Activated naive CD8-positive, alpha-beta T cell (primary cell): ENCODE measurements around the gene RTN4R.
"Not testable (repeated sequence)": the region's sequence is repeated elsewhere in the genome, so short reads cannot be mapped to it uniquely, and the experiment has no call there.

ENCODE experiments used
- H3K27ac Mint-ChIP-seq: one replicate; pipeline ENCODE4 v1.8.0; 2021; ENCODE audit warnings: mixed read lengths
- H3K27me3 Mint-ChIP-seq: one replicate; pipeline ENCODE4 v1.8.0; 2021; ENCODE audit warnings: mixed read lengths
- H3K36me3 Mint-ChIP-seq: one replicate; pipeline ENCODE4 v1.8.0; 2021; ENCODE audit warnings: mixed read lengths
- H3K4me1 Mint-ChIP-seq: one replicate; pipeline ENCODE4 v1.8.0; 2021; ENCODE audit warnings: low read depth, mixed read lengths
- H3K4me3 Mint-ChIP-seq: one replicate; pipeline ENCODE4 v1.8.0; 2021; ENCODE audit warnings: mild to moderate bottlenecking, mixed read lengths
- H3K9me3 Mint-ChIP-seq: one replicate; pipeline ENCODE4 v1.8.0; 2021; ENCODE audit warnings: low read depth, mixed read lengths

RTN4R gene

GRCh38 chr22:20308806-20309650 lies 40.9 kb upstream of the RTN4R start:
- not testable (repeated sequence) for H3K36me3 Mint-ChIP-seq, H3K27me3 Mint-ChIP-seq, H3K9me3 Mint-ChIP-seq, H3K4me3 Mint-ChIP-seq, H3K4me1 Mint-ChIP-seq, H3K27ac Mint-ChIP-seq

- not testable (repeated sequence) for H3K9me3 Mint-ChIP-seq, H3K4me1 Mint-ChIP-seq, H3K4me3 Mint-ChIP-seq, H3K27me3 Mint-ChIP-seq, H3K36me3 Mint-ChIP-seq, H3K27ac Mint-ChIP-seq
Measured at GRCh38 chr22:20307448-20308447, 39.6 kb upstream of the RTN4R start.

- not testable (repeated sequence) for H3K36me3 Mint-ChIP-seq, H3K27ac Mint-ChIP-seq, H3K4me1 Mint-ChIP-seq, H3K4me3 Mint-ChIP-seq, H3K9me3 Mint-ChIP-seq, H3K27me3 Mint-ChIP-seq
Measured at GRCh38 chr22:20306646-20307447, 38.7 kb upstream of the RTN4R start.

- peaks cover 6% of the 10 kb centered on the region for H3K4me1 Mint-ChIP-seq
- peak overlapping the region; percentile 28 for H3K27ac Mint-ChIP-seq
- no peak overlapping the region for H3K4me3 Mint-ChIP-seq
- H3K9me3 Mint-ChIP-seq, result no peaks in the 10 kb centered on the region
- H3K36me3 Mint-ChIP-seq, result no peaks in the 10 kb centered on the region
- H3K27me3 Mint-ChIP-seq, result peaks cover 2% of the 10 kb centered on the region
Measured at GRCh38 chr22:20305894-20306645, 38.0 kb upstream of the RTN4R start.

- not testable (repeated sequence) for H3K36me3 Mint-ChIP-seq, H3K27ac Mint-ChIP-seq, H3K4me3 Mint-ChIP-seq, H3K9me3 Mint-ChIP-seq, H3K27me3 Mint-ChIP-seq
- H3K4me1 Mint-ChIP-seq, result peaks cover 12% of the 10 kb centered on the region
Measured at GRCh38 chr22:20305230-20305893, 37.2 kb upstream of the RTN4R start.

DNA sequence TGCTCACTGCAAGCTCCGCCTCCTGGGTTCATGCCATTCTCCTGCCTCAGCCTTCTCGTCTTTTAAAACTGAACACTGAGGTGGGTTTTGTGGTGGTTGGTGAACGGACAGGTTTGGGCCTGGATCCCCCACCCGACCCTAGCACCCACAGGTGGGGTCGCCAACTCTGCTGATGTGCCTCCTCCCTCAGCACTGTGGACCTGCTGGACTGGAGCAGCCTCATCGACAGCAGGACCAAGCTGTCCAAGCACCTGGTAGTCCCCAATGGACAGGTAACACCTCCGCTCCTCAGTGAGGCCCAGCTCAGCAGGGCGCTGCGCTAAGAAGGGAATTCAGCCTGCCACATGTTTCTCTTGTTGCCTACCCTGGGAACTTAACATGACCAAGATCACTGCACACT lies 36.5 kb upstream of the RTN4R start:
- H3K27me3 Mint-ChIP-seq, result peaks cover 2% of the 10 kb centered on the region
- peaks cover 13% of the 10 kb centered on the region for H3K4me1 Mint-ChIP-seq
- H3K4me3 Mint-ChIP-seq, result no peak overlapping the region
- H3K9me3 Mint-ChIP-seq, result no peaks in the 10 kb centered on the region
- no peak overlapping the region for H3K27ac Mint-ChIP-seq
- no peaks in the 10 kb centered on the region for H3K36me3 Mint-ChIP-seq

DNA sequence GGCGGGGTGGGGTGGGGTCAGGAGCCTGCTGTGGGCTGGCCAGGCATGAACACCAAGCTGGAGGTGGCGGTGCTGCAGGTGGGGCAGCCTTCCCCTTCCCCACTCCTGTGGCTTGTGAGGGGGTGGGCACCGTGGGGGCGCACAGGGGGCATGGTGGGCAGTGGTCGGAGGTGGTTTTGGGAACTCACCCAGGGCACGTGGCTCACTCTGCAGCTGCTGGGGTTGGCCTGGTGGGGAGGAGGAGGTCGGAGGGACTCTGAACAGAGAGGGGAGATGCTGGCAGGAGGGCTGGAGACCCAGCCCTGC lies 35.1 kb upstream of the RTN4R start:
- not testable (repeated sequence) for H3K27ac Mint-ChIP-seq, H3K27me3 Mint-ChIP-seq, H3K36me3 Mint-ChIP-seq, H3K9me3 Mint-ChIP-seq, H3K4me3 Mint-ChIP-seq
- peaks cover 15% of the 10 kb centered on the region for H3K4me1 Mint-ChIP-seq

DNA sequence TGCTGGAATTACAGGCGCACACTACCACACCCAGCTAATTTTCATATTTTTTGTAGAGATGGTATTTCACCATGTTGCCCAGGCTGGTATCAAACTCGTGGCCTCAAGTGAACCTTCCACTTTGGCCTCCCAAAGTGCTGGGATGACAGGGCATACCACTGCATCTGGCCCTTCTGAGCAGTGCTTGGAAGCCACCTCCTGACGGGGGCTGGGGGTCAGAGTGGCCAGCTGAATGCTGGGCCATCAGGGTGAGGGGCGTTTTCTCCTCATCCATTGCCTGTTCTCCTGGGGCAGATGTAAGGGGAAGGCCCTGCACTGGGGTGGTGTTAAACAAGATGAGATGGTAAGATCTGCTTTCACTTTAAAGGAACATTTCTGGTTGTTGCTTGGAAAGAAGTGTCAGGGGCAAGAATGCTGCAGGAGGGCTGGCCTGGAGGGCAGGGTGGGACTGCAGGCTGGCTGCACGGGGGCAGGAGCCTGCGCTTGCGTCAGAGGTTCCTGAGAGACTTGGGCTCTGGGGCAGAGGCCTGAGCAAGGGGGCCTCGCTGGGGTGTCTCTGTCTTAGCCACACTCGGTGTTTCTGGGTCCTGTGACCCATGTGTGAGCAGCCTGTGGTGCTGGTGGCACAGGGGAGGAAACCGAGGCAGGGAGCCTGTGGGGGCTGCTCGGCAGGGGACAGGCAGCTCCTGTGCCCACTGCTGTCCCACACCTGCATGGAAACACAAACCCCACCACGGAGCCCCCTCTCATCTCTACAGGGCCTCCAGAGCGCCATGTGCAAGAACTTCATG lies 34.5 kb upstream of the RTN4R start:
- Mint-ChIP-seq H3K27ac (no peak overlapping the region), H3K9me3 (no peaks in the 10 kb centered on the region), H3K4me3 (no peak overlapping the region), H3K36me3 (no peaks in the 10 kb centered on the region), H3K4me1 (peaks cover 18% of the 10 kb centered on the region), H3K27me3 (peaks cover 2% of the 10 kb centered on the region)

DNA sequence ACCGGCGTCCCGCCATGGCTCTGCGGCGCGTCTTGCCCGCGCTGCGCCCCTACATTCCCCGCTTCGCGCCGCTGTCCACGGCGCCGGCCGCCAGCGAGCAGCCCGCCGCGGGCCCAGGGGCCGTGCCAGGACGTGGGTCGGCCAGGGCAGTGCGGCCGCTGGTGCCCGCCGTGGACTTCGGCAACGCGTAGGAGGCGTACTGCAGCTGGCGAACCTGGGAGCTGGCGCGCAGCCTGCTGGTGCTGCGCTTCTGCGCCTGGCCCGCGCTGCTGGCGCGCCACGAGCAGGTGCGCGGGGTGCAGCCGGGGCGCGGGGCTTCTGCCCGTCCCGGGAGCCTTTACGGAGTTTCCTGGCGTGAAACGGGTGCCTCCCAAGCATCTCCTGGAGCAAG lies 31.6 kb upstream of the RTN4R start:
- no peak overlapping the region for H3K27ac Mint-ChIP-seq
- peaks cover 2% of the 10 kb centered on the region for H3K27me3 Mint-ChIP-seq
- H3K4me1 Mint-ChIP-seq, result peaks cover 16% of the 10 kb centered on the region
- peak overlapping the region; percentile 78 for H3K4me3 Mint-ChIP-seq
- no peaks in the 10 kb centered on the region for H3K36me3 Mint-ChIP-seq
- H3K9me3 Mint-ChIP-seq, result no peaks in the 10 kb centered on the region

GRCh38 chr22:20298803-20299745 lies 31.0 kb upstream of the RTN4R start:
- peak overlapping the region; percentile 72 for H3K27ac Mint-ChIP-seq
- no peaks in the 10 kb centered on the region for H3K9me3 Mint-ChIP-seq
- no peaks in the 10 kb centered on the region for H3K36me3 Mint-ChIP-seq
- H3K27me3 Mint-ChIP-seq, result peaks cover 2% of the 10 kb centered on the region
- peaks cover 16% of the 10 kb centered on the region for H3K4me1 Mint-ChIP-seq
- H3K4me3 Mint-ChIP-seq, result peak overlapping the region; percentile 82

GRCh38 chr22:20298110-20298802 lies 30.1 kb upstream of the RTN4R start:
- Mint-ChIP-seq H3K4me1 (peaks cover 16% of the 10 kb centered on the region), H3K4me3 (peak overlapping the region; percentile 82), H3K9me3 (no peaks in the 10 kb centered on the region), H3K36me3 (no peaks in the 10 kb centered on the region), H3K27ac (peak overlapping the region; percentile 38), H3K27me3 (peaks cover 2% of the 10 kb centered on the region)

- Mint-ChIP-seq H3K27ac (no peak overlapping the region), H3K4me3 (peak overlapping the region; percentile 82), H3K27me3 (peaks cover 1% of the 10 kb centered on the region), H3K36me3 (no peaks in the 10 kb centered on the region), H3K9me3 (no peaks in the 10 kb centered on the region), H3K4me1 (peaks cover 15% of the 10 kb centered on the region)
Measured at GRCh38 chr22:20297414-20298109, 29.4 kb upstream of the RTN4R start.
